Measurements from ENCODE around the gene BICDL1. TPM values are rescaled to one million over a fixed set of nuclear protein-coding genes. Genes with fewer than 3 reads are reported as not detected.

The BICDL1 gene
- total and polyA plus RNA-seq, 2 donors from 2014 or later, result 60.5 to 101 TPM

DNA sequence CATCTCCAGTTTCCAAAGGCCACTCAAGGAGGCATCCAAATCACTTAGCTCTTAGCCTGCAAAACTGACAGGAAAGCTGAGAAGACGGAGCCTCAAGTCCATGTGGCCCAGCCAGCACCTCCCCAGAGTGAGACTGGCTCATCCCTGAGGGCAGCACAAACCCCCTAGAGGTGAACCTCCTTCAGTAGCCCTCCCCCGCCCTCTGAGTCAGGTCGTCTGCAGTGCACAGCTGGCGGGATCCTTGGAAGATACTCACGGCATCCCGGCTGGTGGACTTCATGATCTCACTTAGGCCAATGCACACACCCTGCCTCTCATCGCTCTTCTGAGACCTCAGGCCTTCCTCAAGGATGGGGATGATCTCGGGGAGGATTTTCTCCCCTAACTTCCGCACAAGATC lies 151.6 kb downstream of the BICDL1 start:
- Histone ChIP-seq H3K27me3 (ENCODE audit: control insufficient read depth, insufficient read depth, low read length) (no peaks in the 10 kb centered on the region), H3K9me3 (ENCODE audit: control insufficient read depth in 2 of 3, insufficient read depth in 1 of 3, low read length in 3 of 3) (no peaks in the 10 kb centered on the region), H3K9ac (ENCODE audit: low read length in 3 of 3) (no peak overlapping the region), H3K36me3 (ENCODE audit: control insufficient read depth in 2 of 3, insufficient read depth in 3 of 3, low read length in 3 of 3) (peaks cover 7 to 80% (median 60%) of the 10 kb centered on the region in 3 donors), H3K4me3 (ENCODE audit: low read length in 3 of 3) (no peak overlapping the region), H3K27ac (ENCODE audit: low read depth in 2 of 2, low read length in 2 of 2) (no peak overlapping the region), H3K4me1 (ENCODE audit: control insufficient read depth in 2 of 3, insufficient read depth in 2 of 3, low read depth in 1 of 3, low read length in 3 of 3) (peaks cover 0 to 3% (median 0%) of the 10 kb centered on the region in 3 donors)
- DNase-seq (peak in 1 of 5 donors; percentile 51), FAIRE-seq (no peak)
- intact Hi-C loops (cut with DNase I), result no loop called here
- TF ChIP-seq, protein P1, sequence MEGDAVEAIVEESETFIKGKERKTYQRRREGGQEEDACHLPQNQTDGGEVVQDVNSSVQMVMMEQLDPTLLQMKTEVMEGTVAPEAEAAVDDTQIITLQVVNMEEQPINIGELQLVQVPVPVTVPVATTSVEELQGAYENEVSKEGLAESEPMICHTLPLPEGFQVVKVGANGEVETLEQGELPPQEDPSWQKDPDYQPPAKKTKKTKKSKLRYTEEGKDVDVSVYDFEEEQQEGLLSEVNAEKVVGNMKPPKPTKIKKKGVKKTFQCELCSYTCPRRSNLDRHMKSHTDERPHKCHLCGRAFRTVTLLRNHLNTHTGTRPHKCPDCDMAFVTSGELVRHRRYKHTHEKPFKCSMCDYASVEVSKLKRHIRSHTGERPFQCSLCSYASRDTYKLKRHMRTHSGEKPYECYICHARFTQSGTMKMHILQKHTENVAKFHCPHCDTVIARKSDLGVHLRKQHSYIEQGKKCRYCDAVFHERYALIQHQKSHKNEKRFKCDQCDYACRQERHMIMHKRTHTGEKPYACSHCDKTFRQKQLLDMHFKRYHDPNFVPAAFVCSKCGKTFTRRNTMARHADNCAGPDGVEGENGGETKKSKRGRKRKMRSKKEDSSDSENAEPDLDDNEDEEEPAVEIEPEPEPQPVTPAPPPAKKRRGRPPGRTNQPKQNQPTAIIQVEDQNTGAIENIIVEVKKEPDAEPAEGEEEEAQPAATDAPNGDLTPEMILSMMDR (IDR thresholded peaks at IDR 0.05; ENCODE audit: borderline replicate concordance, extremely low read depth, insufficient read depth), result no peak

DNA sequence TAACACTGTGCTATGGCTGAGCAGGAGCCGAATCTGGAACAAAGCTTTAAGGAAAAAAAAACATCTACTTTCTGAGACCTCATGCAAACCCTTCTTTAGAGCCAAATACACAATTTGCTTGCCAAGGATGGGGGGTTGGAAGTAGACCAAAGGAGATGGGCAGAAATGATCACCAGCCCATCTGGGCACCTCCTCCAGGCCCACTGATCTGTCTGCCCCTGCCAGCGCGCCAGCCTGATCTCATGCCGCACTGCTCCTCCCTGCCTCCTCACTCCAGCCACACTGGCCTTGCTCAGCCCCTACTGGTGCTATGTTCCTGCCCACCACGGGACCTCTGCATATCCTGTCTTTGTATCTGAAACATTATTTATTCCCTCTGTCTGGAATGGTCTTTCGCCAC lies 152.3 kb downstream of the BICDL1 start:
- Histone ChIP-seq H3K27me3 (ENCODE audit: control insufficient read depth, insufficient read depth, low read length) (no peaks in the 10 kb centered on the region), H3K9ac (ENCODE audit: low read length in 3 of 3) (no peak overlapping the region), H3K4me1 (ENCODE audit: control insufficient read depth in 2 of 3, insufficient read depth in 2 of 3, low read depth in 1 of 3, low read length in 3 of 3) (peaks cover 0 to 3% (median 0%) of the 10 kb centered on the region in 3 donors), H3K4me3 (ENCODE audit: low read length in 3 of 3) (no peak overlapping the region), H3K36me3 (ENCODE audit: control insufficient read depth in 2 of 3, insufficient read depth in 3 of 3, low read length in 3 of 3) (peaks cover 7 to 73% (median 56%) of the 10 kb centered on the region in 3 donors), H3K27ac (ENCODE audit: low read depth in 2 of 2, low read length in 2 of 2) (no peak overlapping the region), H3K9me3 (ENCODE audit: control insufficient read depth in 2 of 3, insufficient read depth in 1 of 3, low read length in 3 of 3) (no peaks in the 10 kb centered on the region)
- intact Hi-C loops (cut with DNase I), result no loop called here
- FAIRE-seq (no peak), DNase-seq (peak in 1 of 5 donors; percentile 42)
- TF ChIP-seq, protein P1 (IDR thresholded peaks at IDR 0.05; ENCODE audit: borderline replicate concordance, extremely low read depth, insufficient read depth), result no peak

DNA sequence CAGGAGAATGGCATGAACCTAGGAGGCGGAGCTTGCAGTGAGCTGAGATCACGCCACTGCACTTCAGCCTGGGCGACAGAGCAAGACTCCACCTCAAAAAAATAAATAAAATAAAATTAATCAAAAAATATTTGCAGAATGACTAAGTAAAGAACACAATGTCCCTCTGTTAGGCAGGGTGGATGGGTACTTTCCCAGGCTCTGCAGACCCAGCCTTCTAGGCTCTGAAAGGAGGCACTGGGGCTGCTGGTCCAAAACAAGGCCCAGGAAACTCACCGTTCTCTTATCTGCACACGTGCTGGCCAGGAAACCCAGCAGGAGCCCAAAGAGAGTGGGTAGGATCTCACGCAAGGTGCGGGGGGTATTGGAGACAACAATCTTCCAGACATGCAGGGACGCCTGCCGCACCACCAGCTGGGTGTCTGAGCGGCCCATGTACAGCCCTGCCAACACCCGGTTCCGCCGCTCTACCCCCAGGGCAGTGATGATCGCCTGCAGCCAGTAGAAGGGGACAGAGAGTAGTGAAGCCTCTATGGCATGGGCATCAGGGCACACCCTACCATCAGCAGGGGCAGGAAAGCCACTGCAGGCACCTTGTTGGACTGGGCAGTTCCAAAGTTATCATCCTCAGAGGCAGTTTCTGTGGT lies 153.3 kb downstream of the BICDL1 start:
- H3K36me3 ChIP-seq (ENCODE audit: control insufficient read depth in 2 of 3, insufficient read depth in 3 of 3, low read length in 3 of 3), result peaks cover 7 to 73% (median 54%) of the 10 kb centered on the region in 3 donors
- no peaks in the 10 kb centered on the region for H3K27me3 ChIP-seq (ENCODE audit: control insufficient read depth, insufficient read depth, low read length)
- intact Hi-C loops (cut with DNase I), result no loop called here
- no peaks in the 10 kb centered on the region for H3K9me3 ChIP-seq (ENCODE audit: control insufficient read depth in 2 of 3, insufficient read depth in 1 of 3, low read length in 3 of 3)
- peaks cover 0 to 3% (median 0%) of the 10 kb centered on the region in 3 donors for H3K4me1 ChIP-seq (ENCODE audit: control insufficient read depth in 2 of 3, insufficient read depth in 2 of 3, low read depth in 1 of 3, low read length in 3 of 3)
- TF ChIP-seq, protein P1 (IDR thresholded peaks at IDR 0.05; ENCODE audit: borderline replicate concordance, extremely low read depth, insufficient read depth), result no peak
- H3K9ac ChIP-seq (ENCODE audit: low read length in 3 of 3), result no peak overlapping the region
- no peak overlapping the region for H3K27ac ChIP-seq (ENCODE audit: low read depth in 2 of 2, low read length in 2 of 2)
- FAIRE-seq, result no peak
- DNase-seq, result peak in 1 of 5 donors; percentile 58
- H3K4me3 ChIP-seq (ENCODE audit: low read length in 3 of 3), result no peak overlapping the region

Other genes with a start within 250 kb of the BICDL1 start
- 81.6 TPM for gene CIT, start 111.9 kb upstream of the BICDL1 start, total RNA-seq
- gene CIT, start 111.9 kb upstream of the BICDL1 start, polyA plus RNA-seq (ENCODE audit: insufficient read depth, low read depth, low replicate concordance), result 3.0 TPM
- gene RAB35, start 127.5 kb downstream of the BICDL1 start, total RNA-seq, result 56.1 TPM
- gene RAB35, start 127.5 kb downstream of the BICDL1 start, polyA plus RNA-seq (ENCODE audit: insufficient read depth, low read depth, low replicate concordance), result 23.2 TPM
- 77.6 TPM for gene GCN1, start 205.5 kb downstream of the BICDL1 start, total RNA-seq
- gene GCN1, start 205.5 kb downstream of the BICDL1 start, polyA plus RNA-seq (ENCODE audit: insufficient read depth, low read depth, low replicate concordance), result 12.2 TPM
- 1,384 TPM for gene RPLP0, start 211.9 kb downstream of the BICDL1 start, total RNA-seq
- gene RPLP0, start 211.9 kb downstream of the BICDL1 start, polyA plus RNA-seq (ENCODE audit: insufficient read depth, low read depth, low replicate concordance), result 1,654 TPM